CD1c-positive myeloid dendritic cell (primary cell): Measurements from ENCODE around the gene PODXL2.
A peak's percentile ranks its signal among the peaks of the same experiment; 100 is the strongest.
"Not testable (repeated sequence)": the region's sequence is repeated elsewhere in the genome, so short reads cannot be mapped to it uniquely, and the experiment has no call there.

Experiments
- DNase-seq: peaks from one replicate; pipeline ENCODE4 v3.0.0-alpha.2; 2016; ENCODE audit errors: extremely low spot score

The PODXL2 gene

GRCh38 chr3:127690106-127690505, 61.1 kb downstream of the PODXL2 start:
- DNase-seq: no peak

GRCh38 chr3:127690823-127691452, 62.0 kb downstream of the PODXL2 start:
- DNase-seq: peak; percentile 51

- DNase-seq: no peak
These were observed 62.5 kb downstream of the PODXL2 start for GRCh38 chr3:127691489-127691888.

GRCh38 chr3:127691974-127692373, 63.0 kb downstream of the PODXL2 start:
- DNase-seq: no peak

- no peak for DNase-seq
These were observed 63.7 kb downstream of the PODXL2 start for GRCh38 chr3:127692501-127693335.

- no peak for DNase-seq
These were observed 64.4 kb downstream of the PODXL2 start for GRCh38 chr3:127693336-127693843.

- DNase-seq: peak; percentile 32
These were observed 65.7 kb downstream of the PODXL2 start for GRCh38 chr3:127694467-127695215.

GRCh38 chr3:127697551-127698240, 68.7 kb downstream of the PODXL2 start:
- peak; percentile 50 for DNase-seq

- no peak for DNase-seq
These were observed 69.3 kb downstream of the PODXL2 start for GRCh38 chr3:127698286-127698685.

GRCh38 chr3:127698691-127699415, 69.9 kb downstream of the PODXL2 start:
- no peak for DNase-seq

- no peak for DNase-seq
These were observed 70.7 kb downstream of the PODXL2 start for GRCh38 chr3:127699416-127700300.

- DNase-seq: no peak
These were observed 71.4 kb downstream of the PODXL2 start for GRCh38 chr3:127700406-127700805.

GRCh38 chr3:127701280-127701911, 72.4 kb downstream of the PODXL2 start:
- DNase-seq: no peak

- DNase-seq: no peak
These were observed 73.2 kb downstream of the PODXL2 start for GRCh38 chr3:127702151-127702578.

- DNase-seq: not testable (repeated sequence)
These were observed 75.9 kb downstream of the PODXL2 start for GRCh38 chr3:127704840-127705239.

- DNase-seq: no peak
These were observed 77.3 kb downstream of the PODXL2 start for GRCh38 chr3:127706312-127706711.

GRCh38 chr3:127706785-127707351, 77.9 kb downstream of the PODXL2 start:
- DNase-seq: no peak

- no peak for DNase-seq
These were observed 78.9 kb downstream of the PODXL2 start for GRCh38 chr3:127707851-127708411.

GRCh38 chr3:127708837-127709236, 79.9 kb downstream of the PODXL2 start:
- DNase-seq: no peak
